GM04504 (cell line): ENCODE data around the gene ATXN7L1.
A peak's percentile ranks its signal among the peaks of the same experiment; 100 is the strongest.

Experiments
- DNase-seq: peaks from one replicate; pipeline ENCODE4 v3.0.0-alpha.2; 2012; ENCODE audit warnings: low read depth

ATXN7L1 gene

DNA sequence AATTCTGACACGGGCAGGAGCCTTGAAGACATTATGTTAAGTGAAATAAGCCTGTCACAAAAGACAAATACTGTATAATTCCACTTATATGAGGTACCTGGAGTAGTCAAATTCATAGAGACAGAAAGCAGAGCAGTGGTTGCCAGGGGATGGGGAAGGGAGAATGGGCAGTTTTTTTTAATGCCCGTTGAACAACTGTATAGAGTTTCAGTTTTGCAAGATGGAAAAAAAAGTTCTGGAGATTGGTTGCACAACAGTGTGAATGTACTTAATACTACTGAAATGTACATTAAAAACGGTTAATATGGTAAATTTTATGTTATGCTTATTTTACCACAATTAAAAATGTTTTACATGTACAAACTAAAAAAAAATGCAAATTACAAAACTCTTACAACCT is 231.5 kb downstream of the ATXN7L1 start:
- no peak for DNase-seq

DNA sequence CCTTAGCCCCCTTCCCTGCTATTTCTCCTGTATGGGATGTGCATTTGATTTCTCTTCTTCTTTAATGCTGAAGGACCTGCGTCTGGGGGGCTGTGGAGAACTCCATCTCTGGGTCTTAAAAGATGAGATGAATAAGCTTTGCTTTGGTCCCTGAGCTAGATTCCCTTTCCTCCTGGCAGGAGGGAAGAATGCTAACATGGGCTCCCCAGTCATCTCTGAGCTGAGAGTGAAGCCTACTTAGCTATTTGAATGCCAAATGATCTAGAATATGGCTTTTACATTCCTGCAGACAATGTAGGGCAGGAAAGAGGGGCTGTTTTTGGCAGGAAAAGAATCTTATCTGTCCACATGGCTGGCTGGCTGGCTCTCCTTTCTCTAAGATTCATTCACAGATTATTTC is 232.5 kb downstream of the ATXN7L1 start:
- no peak for DNase-seq

DNA sequence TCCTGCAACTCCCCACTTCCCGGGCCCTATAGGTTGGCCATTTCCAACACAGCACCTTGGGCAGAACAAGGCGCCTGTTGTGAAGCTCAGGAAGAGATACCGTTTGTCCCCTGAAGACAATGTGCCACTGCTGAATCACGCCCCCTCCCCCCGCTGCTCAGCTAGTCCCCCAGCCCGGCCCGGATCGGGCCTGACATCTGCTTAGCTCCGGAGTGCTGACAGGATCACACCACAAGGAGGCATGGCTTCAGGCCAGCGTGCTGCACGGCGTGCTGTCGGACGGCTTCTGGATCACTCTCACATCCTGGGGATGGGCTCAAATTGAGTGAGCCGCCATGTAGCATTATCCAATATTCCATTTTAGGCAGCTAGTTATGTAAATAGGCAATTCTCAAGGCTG is 233.0 kb downstream of the ATXN7L1 start:
- no peak for DNase-seq

DNA sequence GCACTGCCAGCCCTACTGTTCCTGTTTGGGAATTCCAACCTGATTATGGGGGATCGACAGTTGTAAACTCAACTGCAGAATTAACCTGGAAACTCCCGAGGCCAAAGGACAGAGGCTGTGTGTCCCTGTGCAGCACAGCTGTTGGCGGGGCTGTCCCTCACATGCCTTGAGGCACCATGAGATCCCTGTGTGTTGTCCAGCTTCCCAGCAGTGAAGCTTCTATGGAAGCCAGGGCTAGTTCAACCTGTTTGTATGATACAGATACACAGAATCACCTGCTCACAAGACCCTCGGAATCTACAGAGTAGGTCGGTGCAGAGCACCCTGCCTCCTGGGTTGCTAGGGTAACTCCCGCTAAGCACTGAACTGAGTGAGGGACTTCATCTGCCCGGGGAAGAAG is 234.1 kb downstream of the ATXN7L1 start:
- no peak for DNase-seq

DNA sequence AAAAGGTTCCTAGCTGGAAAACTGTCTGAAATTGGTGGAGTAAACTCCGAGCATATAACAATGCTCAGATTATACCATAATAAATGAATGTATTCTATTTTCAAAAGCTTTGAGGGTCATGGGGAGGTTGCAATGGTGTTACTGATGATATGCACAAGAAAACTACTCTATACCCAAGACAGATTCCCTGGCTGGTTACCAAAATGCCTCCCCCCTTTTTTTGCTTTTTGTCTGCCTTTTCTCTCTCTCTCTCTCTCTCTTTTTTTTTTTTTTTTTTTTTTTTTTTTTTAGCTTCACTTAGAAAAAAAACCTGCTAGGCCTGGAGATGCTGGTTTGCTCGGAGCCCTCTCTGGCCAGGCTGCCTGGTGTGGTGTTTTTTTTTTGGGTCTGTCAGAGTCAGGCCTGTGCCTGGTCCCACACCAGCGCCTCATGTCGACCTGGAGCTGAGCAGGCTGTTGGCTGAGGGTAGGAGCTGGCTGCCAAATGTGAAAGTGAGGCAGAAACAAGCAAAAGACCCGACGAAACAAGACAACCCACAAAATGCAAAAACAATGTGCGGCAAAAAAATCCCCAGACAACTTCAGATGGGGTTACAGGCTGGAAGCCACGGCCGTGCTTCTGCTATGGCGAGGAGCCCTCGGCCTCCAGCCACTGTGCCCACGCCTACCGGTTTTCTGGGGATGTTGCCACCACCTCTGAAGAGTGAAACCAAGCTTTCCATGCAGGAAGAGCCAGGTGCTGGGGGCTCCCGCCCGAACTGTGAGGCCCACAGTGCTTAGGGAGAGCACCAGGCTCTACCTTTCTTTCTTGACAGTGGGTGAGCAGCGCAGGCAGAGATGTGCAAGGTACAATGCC is 235.2 kb downstream of the ATXN7L1 start:
- no peak for DNase-seq

DNA sequence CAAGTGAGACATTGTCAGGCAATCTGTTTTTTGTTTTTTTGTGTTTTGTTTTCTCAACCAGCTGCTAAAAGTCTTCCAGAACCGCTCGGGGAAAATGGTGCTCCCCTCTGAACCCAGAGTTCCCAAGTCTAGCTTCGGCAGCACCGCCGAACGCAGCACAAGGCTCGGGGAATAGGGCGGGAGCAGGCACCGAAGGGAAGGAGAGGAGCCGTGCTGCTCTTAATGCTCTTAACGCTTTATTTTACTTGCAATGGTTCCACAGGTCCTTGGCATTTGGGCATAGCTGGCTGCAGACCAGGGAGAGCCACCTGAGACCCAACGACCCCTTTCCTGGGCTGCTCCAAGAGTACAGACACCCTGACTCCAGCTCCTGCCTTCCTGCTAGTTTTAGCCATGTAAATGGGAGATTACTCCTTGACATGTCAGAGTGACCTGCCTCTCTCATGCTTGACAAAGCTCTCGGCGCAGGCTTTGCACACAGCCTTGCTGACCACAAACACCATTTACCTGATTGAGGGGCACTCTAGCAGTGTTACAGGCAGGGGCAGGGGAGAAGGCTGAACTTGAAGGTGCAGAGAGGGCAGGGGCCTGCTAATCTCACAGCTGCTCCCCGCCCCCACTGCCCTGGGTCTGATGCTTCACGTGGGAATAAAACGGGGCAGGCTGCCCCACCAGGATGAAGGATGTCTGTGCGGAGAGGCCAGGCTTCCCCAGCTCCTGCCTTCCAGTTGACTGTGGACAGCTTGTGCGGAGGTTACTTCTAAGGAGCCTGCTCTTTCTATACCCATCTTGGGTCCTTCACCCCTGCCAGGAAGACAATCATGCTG is 236.5 kb downstream of the ATXN7L1 start:
- DNase-seq, result no peak

DNA sequence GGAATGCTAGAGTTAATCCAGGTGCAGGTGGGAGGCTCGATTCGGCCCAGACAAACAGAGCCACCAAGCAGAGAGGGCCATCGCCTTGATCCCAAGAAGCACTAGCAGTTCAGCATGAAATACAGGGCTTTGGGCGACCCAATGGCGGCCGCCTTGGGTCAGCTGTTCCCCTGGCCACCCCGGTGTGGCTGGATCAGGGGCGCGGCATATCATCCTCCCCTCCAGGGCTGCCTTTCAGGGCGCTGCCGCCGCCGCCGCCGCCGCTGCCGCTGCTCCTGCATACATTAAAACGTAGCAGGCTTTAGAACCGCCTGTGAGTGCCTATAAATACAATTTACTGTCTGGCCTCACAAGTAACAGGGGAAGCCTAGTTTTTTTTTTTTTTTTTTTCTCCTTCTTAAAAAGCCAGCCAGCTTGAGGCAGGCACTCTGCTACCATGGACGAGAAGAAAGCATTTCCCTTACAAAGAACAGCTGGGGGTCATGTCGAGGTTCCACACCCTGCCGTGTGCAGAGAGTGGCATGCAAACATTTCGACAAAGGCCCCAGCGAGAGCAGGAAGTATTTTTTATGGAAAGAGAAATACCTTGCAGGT is 237.4 kb downstream of the ATXN7L1 start:
- no peak for DNase-seq

DNA sequence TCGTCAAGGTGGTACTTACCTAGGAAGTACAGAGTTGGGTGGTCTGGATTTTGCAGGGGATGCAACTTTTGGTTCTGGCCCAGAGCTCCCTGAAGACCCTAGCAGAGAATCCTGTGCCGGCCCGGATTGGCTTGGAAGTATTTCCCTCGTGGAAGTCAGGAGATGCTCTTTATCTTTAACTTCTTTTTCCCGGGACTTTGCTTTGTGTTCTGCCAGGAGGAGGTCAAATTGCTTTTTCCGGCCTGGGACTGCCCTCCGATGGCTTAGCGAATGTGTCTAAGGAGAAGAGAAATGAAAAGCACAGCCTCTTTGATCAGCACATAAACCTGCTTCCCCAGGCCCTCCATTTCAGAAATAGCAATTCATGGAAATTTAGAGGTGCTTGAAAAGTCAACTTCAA is 238.1 kb downstream of the ATXN7L1 start:
- no peak for DNase-seq

DNA sequence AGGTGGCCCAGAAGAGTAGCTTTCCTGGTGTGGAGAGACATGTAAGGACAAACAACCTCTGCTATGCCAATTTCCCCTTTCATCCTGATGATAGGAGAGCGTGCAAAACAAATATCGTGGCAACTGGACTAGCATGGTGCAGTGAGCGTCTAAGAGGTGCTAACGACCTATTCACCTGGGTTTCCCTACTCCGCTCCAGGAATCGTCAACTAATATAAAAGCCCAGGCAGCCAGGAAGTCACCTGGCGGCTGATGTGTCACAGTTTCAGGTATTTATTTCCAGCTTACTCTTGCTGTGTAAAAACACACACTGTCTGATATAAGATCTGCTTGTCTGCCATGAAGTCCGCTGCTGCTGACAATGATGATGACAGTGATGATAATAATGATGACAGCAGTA is 238.6 kb downstream of the ATXN7L1 start:
- no peak for DNase-seq

DNA sequence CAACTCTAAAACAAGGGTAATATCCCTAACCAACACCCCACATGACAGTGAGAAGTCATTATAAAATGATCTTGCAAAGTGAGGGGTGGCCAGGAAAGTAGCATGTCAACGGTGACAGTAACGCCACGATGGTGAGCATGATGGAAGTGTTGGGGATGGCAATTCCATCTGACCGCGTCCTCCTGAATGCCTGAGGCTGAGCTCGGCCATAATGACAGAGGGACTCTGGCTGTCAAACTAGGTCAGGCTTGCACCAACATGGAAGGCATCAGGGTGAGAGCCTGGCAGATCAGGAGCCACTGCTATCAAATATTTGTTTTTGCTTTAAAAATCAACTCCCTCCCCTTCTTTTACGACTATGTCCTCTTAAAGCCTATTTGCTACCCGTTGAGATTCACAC is 239.4 kb downstream of the ATXN7L1 start:
- no peak for DNase-seq

DNA sequence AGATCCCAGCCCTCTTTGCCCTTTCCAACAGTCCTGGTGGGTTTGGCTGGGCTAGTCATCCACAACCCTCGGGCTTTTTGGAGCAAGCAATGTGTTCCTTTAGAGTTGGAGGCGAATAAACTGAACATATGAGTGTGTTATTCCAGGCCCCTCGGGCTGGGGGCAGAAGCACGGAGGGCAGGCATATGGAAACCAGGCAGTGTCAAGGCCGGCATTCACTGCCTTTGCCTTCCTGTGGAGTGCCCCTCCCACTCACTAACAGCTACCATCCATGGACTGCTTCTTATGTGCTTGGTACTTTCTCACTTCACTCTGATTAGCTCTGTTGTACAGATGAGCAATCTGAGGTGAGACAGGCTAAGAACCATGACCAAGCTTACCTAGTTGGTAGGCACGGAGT is 241.2 kb downstream of the ATXN7L1 start:
- DNase-seq, result no peak

DNA sequence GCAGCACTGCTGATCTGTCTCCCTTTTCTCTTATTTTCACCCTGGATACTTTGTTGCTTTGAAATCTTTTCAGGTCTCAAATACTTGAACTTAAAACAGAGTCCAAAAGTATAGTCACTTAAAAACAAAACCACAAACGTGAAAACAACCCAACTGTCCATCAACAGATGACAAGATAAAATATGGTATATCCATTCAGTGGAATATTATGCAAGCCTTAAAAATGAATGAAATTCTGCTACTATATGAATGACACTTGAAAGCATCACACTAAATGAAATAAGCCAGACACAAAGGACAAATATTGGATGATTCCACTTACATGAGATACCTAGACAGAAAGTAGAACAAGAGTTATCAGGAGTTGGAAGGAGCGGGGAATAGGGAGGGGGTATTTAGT is 250.4 kb downstream of the ATXN7L1 start:
- DNase-seq, result no peak

DNA sequence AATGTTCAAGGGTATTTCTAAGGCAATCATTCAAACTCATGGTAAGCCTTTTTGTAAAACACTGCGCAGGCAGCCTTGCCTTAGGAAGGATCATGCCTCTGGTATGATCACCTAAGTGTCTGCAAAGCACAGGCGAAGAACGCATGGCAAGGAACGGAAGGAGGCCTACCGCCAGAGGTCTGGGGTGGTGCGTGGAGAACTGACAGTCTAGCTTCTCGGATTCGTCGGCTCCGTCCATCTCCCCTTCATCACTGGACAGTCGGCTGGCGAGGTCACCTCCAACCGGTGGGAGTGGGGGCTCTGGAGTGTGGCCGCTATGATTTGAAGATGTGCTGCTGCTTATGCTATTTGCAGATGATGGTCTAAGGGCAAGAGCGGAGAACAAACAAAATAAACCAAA is 252.5 kb downstream of the ATXN7L1 start:
- DNase-seq, result no peak

DNA sequence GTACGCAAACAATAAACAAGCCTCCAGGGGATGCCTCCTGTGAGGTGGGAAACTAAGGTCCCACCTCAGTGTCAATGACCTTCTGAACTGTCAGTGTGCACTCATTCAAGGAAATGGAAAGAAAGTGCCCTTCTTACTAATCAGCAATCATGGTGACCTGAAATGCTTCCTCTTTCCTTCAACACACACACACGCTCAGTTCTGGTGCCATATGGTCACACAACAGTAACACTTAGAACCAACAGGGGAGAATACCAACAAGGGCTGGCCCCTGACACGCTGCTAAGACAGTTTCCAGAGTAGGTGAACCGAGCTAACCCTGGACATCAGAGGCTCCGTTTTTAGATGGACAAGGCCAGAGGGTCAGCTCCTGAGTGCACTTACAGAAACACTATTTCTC is 253.0 kb downstream of the ATXN7L1 start:
- DNase-seq, result no peak

DNA sequence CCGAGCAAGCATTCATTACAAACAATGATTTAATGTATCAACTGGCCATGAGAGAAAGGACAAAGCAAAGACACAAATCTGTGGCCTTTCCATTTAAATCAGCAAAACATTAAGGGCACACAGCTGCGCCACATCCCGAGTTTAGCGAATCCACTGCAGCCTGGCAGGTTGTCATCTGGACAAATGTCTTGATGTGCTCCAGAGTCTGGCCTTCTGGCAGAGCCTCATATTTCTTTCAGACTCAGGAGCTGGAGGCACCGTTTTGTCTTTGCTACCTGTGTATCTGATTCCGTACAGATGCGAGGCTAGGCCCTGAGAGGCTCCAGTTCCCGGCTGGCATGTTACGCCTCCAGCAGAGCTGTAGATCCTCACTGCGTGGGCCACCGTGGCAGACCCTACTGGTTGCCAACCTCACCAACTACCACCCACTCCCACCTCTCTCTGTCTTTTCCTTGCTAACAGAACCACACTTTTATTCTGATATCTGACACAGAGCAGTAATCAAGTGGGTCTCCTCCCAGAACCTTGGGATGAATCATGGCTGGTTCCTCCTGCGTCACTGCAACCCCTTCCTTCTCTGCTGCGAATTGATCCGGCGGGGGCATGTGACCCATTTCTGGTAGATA is 254.2 kb downstream of the ATXN7L1 start:
- DNase-seq, result no peak

DNA sequence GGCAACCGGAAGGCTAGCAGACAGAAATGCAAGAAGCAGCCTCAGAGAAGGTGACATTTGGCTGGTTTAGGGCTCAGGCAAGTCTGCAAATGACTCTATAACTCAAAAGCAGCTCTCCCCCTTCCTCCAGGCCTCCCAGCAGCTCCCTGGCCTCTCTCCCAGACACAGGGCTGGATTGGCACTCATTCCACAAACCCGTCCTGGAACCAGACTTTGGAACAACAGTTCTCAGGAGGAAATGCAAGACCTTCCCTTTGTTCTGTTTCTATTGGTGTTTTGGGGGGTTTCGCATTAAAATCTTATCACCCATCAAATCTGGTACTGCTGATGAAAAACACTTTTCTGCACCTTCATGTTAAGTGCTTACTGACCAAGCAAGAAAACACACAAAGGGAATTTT is 254.8 kb downstream of the ATXN7L1 start:
- peak; percentile 37 for DNase-seq

DNA sequence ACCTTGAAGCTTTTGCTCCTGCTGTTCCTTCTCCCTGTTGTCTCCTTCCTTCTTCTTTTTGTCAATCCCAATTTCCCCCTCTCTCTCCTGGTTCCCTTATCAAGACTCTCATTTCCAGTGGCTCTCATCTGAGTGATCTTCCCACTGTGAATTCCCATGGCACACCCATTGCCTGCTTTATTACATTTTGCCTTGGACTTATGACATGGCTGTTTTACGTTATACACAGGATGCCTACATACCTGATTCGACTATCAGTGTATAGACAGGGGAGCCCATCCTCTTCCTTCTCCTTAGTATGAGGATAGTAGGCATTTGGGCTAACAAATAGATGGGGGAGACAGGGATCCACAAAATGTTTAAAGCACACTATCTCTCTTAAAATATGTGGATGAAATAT is 255.2 kb downstream of the ATXN7L1 start:
- no peak for DNase-seq

DNA sequence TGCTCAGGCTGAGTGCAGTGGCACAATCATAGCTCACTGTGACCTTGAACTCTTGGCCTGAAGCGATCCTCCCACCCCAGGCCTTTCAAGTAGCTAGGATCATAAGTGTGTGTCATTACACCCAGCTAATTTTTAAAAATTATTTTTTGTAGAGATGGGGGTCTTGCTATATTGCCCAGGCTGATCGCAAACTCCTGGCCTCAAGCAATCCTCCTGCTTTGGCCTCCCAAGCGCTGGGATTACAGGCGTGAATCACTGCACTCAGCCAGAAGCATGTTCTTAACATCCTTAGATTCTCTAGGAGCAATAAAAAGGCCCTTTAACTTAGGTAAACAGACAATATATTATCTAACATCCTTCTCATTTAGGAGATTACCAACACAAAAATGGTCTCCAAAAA is 256.8 kb downstream of the ATXN7L1 start:
- no peak for DNase-seq

DNA sequence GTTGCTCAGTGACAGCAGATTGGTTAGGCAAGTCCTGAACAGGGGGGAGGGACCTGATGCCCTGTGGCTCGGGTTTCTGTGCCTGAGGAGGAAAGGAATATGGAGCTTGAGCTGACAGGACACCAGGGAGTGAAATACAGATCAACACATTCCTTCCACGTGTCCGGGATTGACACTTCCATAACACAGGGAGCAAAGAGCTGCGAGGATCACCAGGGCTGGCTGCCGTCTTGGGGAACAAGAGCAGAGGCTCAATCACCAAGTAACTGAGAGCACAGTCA is 258.4 kb downstream of the ATXN7L1 start:
- no peak for DNase-seq

DNA sequence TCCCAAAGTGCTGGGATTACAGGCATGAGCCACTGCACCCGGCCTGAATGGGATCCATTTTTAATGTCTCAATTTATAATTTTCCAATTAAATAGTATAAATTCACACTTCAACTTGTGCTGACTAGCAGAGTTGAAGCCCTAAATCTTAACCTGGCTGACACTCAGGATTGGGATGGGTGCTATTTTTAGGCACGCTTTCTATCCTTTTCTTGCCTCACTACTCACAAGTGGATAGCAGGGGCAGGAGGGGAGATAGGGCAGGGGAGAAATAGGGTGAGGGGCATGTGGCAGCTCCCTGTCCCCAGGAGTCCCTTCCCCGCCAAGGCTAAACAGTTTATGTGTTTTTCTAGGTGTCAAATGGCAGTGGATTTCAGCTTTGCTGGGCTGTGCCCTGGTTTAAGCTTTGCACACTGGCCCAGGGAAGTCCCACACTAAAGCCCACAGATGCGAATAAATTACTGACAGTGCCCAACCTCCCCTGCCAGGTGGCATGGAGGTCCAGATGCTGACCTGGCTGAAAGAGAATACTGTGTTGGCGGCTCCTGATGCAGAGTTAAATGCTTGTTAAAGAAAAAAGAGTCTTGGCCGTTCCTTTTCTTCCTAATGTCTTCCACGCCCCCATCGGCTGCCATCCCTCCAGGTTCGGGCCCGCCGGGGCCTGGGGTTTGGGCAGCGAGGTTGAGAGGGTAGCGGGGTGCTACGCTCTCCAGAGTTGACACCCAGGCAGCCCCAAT is 259.0 kb downstream of the ATXN7L1 start:
- DNase-seq, result no peak

DNA sequence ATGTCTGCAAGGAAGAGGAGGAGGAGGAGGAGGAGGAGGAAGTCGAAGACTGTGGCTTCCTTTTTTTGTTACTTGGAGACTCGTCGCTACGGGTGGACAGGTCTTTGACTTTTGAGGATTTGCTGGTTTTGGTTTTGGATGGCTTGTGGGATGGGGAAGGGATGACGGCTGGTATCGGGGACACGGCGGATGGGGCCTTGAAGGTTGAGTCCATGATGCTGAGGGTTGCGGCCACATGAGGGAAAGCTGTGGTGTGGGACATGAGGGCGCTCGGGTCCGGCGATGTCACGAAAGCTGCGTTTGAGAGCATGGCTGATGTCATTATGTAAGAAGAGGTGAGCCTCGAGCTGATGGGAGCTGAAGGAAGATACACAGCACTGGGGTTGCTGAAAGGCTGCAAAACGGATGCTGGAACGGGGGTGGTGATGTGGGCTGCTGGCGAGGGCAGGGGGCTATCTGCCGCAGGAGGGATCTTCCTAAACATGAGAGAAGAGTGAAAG is 262.0 kb downstream of the ATXN7L1 start:
- no peak for DNase-seq
